ENCODE results near the gene CYBB. TPM values are rescaled to one million over a fixed set of nuclear protein-coding genes. Genes with fewer than 3 reads are reported as not detected.

CYBB gene
- polyA plus RNA-seq, 1 of the 3 experiments (the other 2 are of a cell fraction), result not detected

- Histone ChIP-seq H3K9me2 (no peaks in the 10 kb centered on the region), H3K9ac (no peak overlapping the region), H3K27me3 (ENCODE audit: insufficient read depth) (no peaks in the 10 kb centered on the region; the same call in 1 of the 2 replicates), H3K4me3 (ENCODE audit: low read depth in 2 of 2, low read length in 1 of 2) (no peak overlapping the region; a peak in 1 of 4 replicates), H3F3A (replicated peaks; ENCODE audit: insufficient read depth) (no peaks in the 10 kb centered on the region), H3K36me3 (replicated peaks in 1 of 2; ENCODE audit: control insufficient read depth in 1 of 2, insufficient read depth in 2 of 2, low read length in 1 of 2) (no peaks in the 10 kb centered on the region), H3K79me2 (ENCODE audit: insufficient read depth) (no peaks in the 10 kb centered on the region), H3K9me3 (no peaks in the 10 kb centered on the region), H3K4me2 (no peak overlapping the region), H2AFZ (ENCODE audit: low read depth) (no peak overlapping the region), H3K4me1 (ENCODE audit: control insufficient read depth in 1 of 2, insufficient read depth in 2 of 2, low read depth in 1 of 2, low read length in 1 of 2) (no peaks in the 10 kb centered on the region), H3K27ac (ENCODE audit: low read depth in 2 of 2, low read length in 1 of 2) (no peak overlapping the region), H4K20me1 (ENCODE audit: insufficient read depth) (no peaks in the 10 kb centered on the region)
- POLR2A ChIA-PET, result no interaction called here
- peak; percentile 55 for DNase-seq
- peak; percentile 77 for TF ChIP-seq RAD21 (IDR thresholded peaks at IDR 0.05; ENCODE audit: low read length)
- TF ChIP-seq EP300 (IDR thresholded peaks at IDR 0.05; ENCODE audit: borderline replicate concordance in 1 of 2, low read depth in 1 of 2, low read length in 1 of 2), result no peak
- peak; percentile 73 for TF ChIP-seq SMC3 (IDR thresholded peaks at IDR 0.05; ENCODE audit: low read depth, low read length)
- peak; percentile 91 for TF ChIP-seq CTCF (IDR thresholded peaks at IDR 0.05)
- WGBS (ENCODE audit: low lambda C conversion rate), result 28% methylated on average over 3 of the region's 3 CpGs
- CTCF ChIA-PET, result interaction anchor here (0.6 to 5.4 kb wide), 40 partner anchors 9 to 584 kb away, joined by 3 to 49 read pairs (median 4); partner anchors contain the start of gene CYBB
Measured at GRCh38 chrX:37745354-37745753, 34.5 kb upstream of the CYBB start.

- ChIA-PET CTCF (interaction anchor here (0.6 to 5.4 kb wide), 40 partner anchors 8 to 583 kb away, joined by 3 to 49 read pairs (median 4); partner anchors contain the start of gene CYBB), POLR2A (no interaction called here)
- Histone ChIP-seq H3K9me3 (no peaks in the 10 kb centered on the region), H2AFZ (ENCODE audit: low read depth) (no peak overlapping the region), H3K27ac (ENCODE audit: low read depth in 2 of 2, low read length in 1 of 2) (no peak overlapping the region), H3K4me1 (ENCODE audit: control insufficient read depth in 1 of 2, insufficient read depth in 2 of 2, low read depth in 1 of 2, low read length in 1 of 2) (no peaks in the 10 kb centered on the region), H3K27me3 (ENCODE audit: insufficient read depth) (no peaks in the 10 kb centered on the region; the same call in 1 of the 2 replicates), H3K4me2 (no peak overlapping the region), H4K20me1 (ENCODE audit: insufficient read depth) (no peaks in the 10 kb centered on the region), H3K9me2 (no peaks in the 10 kb centered on the region), H3F3A (replicated peaks; ENCODE audit: insufficient read depth) (no peaks in the 10 kb centered on the region), H3K36me3 (replicated peaks in 1 of 2; ENCODE audit: control insufficient read depth in 1 of 2, insufficient read depth in 2 of 2, low read length in 1 of 2) (no peaks in the 10 kb centered on the region), H3K4me3 (ENCODE audit: low read depth in 2 of 2, low read length in 1 of 2) (no peak overlapping the region), H3K9ac (no peak overlapping the region), H3K79me2 (ENCODE audit: insufficient read depth) (no peaks in the 10 kb centered on the region)
- no peak for DNase-seq
- TF ChIP-seq FOXM1 (IDR thresholded peaks at IDR 0.05; ENCODE audit: low read depth) (no peak), FOSL2 (IDR thresholded peaks at IDR 0.05; ENCODE audit: borderline replicate concordance, low read depth) (no peak), GATA2 (CRISPR knock-in tag; IDR thresholded peaks at IDR 0.05) (no peak), ZBTB33 (IDR thresholded peaks at IDR 0.05; ENCODE audit: borderline replicate concordance, low read depth) (no peak), TCF12 (IDR thresholded peaks at IDR 0.05) (no peak), PBX3 (IDR thresholded peaks at IDR 0.05) (no peak), CTCF (IDR thresholded peaks at IDR 0.05) (no peak), ELF1 (IDR thresholded peaks at IDR 0.05) (no peak)
- 22% methylated on average over 1 of the region's 1 CpG for WGBS (ENCODE audit: low lambda C conversion rate)
Measured at GRCh38 chrX:37745835-37746217, 34.0 kb upstream of the CYBB start.

Data from SK-N-SH (cell line).